Fibroblast of mammary gland (primary cell): ENCODE data around the gene RSRC1.

Experiments
- DNase-seq: peaks from one replicate; pipeline ENCODE4 v3.0.0-alpha.2; 2010; ENCODE audit warnings: low read depth
- H3K4me3 ChIP-seq: 2 replicates; pipeline ENCODE4 v1.5.1; 2011; ENCODE audit warnings: low read depth, mild to moderate bottlenecking, low read length, moderate library complexity; ENCODE audit not compliant: control insufficient read depth
- CTCF ChIP-seq: conservative IDR thresholded peaks from 2 replicates; pipeline ENCODE4 v1.5.1; 2011; ENCODE audit warnings: low read depth, low read length, inconsistent platforms; ENCODE audit not compliant: control insufficient read depth, insufficient read depth

The RSRC1 gene

GRCh38 chr3:158233791-158234190, 123.9 kb downstream of the RSRC1 start:
- DNase-seq = no peak
- TF ChIP-seq CTCF = no peak
- no peak overlapping the region for H3K4me3 ChIP-seq

DNA sequence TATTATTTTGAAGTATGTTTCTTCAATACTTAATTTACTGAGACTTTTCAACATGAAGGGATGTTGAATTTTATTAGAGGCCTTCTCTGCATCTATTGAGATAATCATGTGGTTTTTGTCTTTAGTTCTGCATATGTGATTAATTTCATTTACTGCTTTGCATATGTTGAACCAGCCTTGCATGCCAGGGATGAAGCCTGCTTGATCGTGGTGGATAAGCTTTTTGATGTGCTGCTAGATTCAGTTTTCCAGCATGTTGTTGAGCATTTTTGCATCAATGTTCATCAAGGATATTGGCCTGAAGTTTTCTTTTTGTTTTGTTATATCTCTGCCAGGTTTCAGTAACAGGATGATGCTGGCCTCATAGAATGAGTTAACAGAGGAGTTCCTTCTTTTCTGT, 134.4 kb downstream of the RSRC1 start:
- TF ChIP-seq CTCF = no peak
- H3K4me3 ChIP-seq = no peak overlapping the region
- DNase-seq = no peak

DNA sequence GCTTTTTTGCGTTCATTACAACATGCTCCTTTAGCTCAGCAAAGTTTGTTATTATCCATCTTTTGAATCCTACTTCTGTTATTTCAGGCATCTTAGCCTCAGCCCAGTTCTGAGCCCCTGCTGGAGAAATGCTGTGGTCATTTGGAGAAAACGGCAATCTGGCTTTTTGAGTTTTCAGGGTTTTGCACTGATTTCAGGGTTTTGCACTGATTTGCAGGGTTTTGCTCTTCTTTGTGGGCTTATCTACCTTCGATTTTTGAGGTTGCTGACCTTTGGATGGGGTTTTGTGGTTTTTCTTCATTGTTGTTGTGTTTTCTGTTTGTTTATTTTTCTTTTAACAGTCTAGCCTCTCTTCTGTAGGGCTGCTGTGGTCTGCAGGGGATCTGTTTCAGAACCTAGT, 137.4 kb downstream of the RSRC1 start:
- TF ChIP-seq CTCF = no peak
- DNase-seq = no peak
- no peak overlapping the region for H3K4me3 ChIP-seq

DNA sequence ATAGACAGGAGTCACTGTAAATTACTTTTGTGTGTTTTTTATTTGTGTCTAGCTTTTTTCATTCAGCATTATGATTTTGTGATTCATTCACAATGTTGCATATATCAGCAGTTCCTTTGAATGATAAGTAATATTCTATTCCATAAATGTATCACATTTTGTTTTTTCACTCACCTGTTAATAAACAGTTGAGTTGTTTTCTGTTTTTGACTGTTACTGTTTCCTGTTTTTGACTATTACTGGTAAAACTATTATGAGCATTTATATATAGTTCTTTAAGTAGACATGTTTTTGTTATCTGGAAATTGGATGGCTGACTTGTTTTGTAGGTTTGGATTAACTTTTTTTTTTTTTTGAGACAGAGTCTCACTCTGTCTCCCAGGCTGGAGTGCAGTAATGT, 138.4 kb downstream of the RSRC1 start:
- TF ChIP-seq CTCF = no peak
- no peak overlapping the region for H3K4me3 ChIP-seq
- no peak for DNase-seq

GRCh38 chr3:158249183-158249582, 139.3 kb downstream of the RSRC1 start:
- H3K4me3 ChIP-seq = no peak overlapping the region
- no peak for DNase-seq
- TF ChIP-seq CTCF = no peak

DNA sequence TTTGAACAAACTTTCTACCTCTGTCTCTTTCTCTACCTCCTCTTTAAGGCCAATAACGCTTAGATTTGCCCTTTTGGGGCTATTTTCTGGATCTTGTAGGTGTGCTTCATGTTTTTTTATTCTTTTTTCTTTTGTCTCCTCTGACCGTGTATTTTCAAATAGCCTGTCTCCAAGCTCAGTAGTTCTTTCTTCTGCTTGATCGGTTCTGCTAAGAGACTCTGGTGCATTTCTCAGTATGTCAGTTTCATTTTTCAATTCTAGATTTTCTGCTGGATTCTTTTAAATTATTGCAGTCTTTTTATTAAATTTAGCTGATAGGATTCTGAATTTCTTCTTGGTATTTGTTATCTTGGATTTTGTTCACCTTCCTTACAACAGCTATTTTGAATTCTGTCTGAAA, 148.7 kb downstream of the RSRC1 start:
- no peak for DNase-seq
- no peak for TF ChIP-seq CTCF
- H3K4me3 ChIP-seq = no peak overlapping the region

GRCh38 chr3:158260392-158260791, 150.5 kb downstream of the RSRC1 start:
- DNase-seq = no peak
- no peak for TF ChIP-seq CTCF

More at GRCh38 chr3:158260392-158260791, 150.5 kb downstream of the RSRC1 start:
- no peak overlapping the region for H3K4me3 ChIP-seq
